Cardiac fibroblast (primary cell): Measurements from ENCODE around the gene C14orf132.

ENCODE experiments used
- DNase-seq, 2 donors: peaks; one replicate each; pipeline versions ENCODE4 v3.0.0 to v3.0.0-alpha.2; 2010; ENCODE audit warnings: low read depth in 2 of 2
- H3K4me3 ChIP-seq, 2 donors: replicated peaks in 1 of 2; 1 replicate in 1 of 2; 2 replicates in 1 of 2; pipeline ENCODE4 v1.5.1; 2011; ENCODE audit warnings: low read depth in 2 of 2, low read length in 2 of 2, mild to moderate bottlenecking in 2 of 2, moderate library complexity in 1 of 2
- TF ChIP-seq, protein P1 (sequence below): IDR thresholded peaks from one replicate; pipeline ENCODE4 v1.5.1; 2011; ENCODE audit warnings: low read depth, mild to moderate bottlenecking, low read length, inconsistent platforms

The C14orf132 gene

DNA sequence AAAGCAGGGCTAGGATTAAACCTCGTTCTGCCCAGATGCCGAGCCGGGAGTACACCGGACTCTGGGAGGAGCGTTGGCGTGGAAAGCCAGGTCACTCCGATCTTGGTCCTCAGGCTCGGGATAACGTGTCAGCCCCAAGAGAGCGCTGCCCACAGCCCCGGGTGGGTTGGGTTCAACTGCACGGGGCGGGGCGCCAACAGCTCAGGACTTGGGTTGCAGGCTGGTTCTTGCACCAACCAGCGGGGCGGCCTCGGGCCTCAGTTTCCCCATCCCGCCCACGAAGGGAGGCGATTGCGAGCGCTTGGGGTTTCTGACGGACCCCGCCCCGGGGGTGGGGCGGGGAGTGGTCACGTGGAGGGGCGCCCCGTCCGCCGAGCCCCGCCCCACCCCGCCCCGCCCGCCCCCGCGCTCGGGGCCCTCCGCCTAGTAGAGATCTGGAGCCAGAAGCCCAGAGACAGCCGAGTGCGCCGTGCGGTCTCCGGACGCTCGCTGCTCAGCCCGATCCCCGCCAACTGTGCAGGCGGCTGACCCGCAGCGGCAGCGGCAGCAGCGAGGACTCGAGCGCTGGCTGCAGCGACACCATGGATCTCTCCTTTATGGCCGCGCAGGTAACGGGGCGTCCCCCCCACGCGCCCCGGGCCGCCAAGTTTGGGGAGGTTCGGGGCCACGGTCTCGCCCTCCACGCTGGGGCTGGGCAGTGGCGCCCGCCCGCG lies at the start of gene C14orf132:
C14orf132 (plus strand) TSS at position 443 of the 713 bp plus-strand sequence; CDS start at position 582, 139 bp downstream.
- H3K4me3 ChIP-seq, result peak within 1 kb of the TSS; percentile 73 to 89
- peak; percentile 29 to 68 for DNase-seq
- TF ChIP-seq, protein P1, sequence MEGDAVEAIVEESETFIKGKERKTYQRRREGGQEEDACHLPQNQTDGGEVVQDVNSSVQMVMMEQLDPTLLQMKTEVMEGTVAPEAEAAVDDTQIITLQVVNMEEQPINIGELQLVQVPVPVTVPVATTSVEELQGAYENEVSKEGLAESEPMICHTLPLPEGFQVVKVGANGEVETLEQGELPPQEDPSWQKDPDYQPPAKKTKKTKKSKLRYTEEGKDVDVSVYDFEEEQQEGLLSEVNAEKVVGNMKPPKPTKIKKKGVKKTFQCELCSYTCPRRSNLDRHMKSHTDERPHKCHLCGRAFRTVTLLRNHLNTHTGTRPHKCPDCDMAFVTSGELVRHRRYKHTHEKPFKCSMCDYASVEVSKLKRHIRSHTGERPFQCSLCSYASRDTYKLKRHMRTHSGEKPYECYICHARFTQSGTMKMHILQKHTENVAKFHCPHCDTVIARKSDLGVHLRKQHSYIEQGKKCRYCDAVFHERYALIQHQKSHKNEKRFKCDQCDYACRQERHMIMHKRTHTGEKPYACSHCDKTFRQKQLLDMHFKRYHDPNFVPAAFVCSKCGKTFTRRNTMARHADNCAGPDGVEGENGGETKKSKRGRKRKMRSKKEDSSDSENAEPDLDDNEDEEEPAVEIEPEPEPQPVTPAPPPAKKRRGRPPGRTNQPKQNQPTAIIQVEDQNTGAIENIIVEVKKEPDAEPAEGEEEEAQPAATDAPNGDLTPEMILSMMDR, result no peak

- TF ChIP-seq, protein P1, result peak; percentile 71
- peak; percentile 67 to 68 for DNase-seq
Observed at GRCh38 chr14:95993768-95994592, 45.2 kb upstream of the C14orf132 start.

DNA sequence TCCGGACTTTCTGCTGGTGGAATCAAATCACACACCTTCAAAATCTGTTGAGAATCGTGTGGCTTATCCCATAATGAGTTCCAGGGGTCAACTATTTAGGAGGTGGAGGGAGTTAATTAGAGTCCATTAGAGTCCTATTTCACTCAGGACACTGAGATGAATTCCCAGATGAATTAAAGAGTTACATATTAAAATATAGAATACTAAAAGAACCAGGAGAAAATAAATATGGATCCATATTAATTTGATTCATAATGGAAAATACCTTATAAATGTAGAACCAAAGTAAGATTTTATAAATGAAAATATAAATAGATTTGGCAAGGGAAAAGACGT lies 44.6 kb upstream of the C14orf132 start:
- TF ChIP-seq, protein P1, result no peak
- H3K4me3 ChIP-seq, result no peak overlapping the region
- DNase-seq, result no peak

More at GRCh38 chr14:95993768-95994592, 45.2 kb upstream of the C14orf132 start:
- no peak overlapping the region for H3K4me3 ChIP-seq

- no peak overlapping the region for H3K4me3 ChIP-seq
- DNase-seq, result peak; percentile 53 to 63
- TF ChIP-seq, protein P1, result peak; percentile 25
Observed at GRCh38 chr14:95998656-95999055, 40.5 kb upstream of the C14orf132 start.

DNA sequence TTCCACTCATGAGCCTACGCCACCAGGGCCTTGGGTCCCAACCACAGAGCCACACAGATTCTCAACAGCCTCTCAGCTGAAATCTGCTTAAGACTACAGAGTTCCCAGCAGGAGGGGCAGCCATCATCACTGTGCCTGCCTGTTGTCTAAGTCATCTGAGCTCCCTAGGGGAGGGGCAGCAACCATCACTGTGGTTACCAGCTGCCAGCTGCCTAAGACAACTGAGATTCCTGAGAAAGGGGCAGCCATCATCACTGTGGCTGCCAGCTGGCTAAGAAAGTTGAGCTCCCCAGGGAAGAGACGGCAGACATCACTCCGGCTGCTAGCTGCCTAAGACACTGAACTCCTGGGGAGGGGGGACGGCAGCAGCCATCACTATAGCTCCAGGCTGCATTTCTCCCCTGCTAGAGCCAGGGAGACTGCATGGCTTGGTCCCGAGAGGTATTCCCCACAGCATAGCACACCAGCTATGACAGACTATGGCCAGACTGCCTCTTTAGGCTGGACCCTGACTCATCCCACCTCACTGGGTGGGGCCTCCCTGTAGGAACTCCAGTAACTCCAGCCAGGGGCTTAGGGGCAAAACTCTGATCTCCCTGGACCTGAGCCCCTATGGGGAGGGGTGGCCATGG lies 37.2 kb upstream of the C14orf132 start:
- no peak overlapping the region for H3K4me3 ChIP-seq
- peak in 1 of 2 donors; percentile 6 for DNase-seq
- TF ChIP-seq, protein P1, result no peak

GRCh38 chr14:96002498-96002884 lies 36.7 kb upstream of the C14orf132 start:
- no peak overlapping the region for H3K4me3 ChIP-seq
- DNase-seq, result no peak
- TF ChIP-seq, protein P1, result no peak
